GM21381 (cell line): ENCODE data around the gene ANKRD11.

ENCODE experiments used
- ATAC-seq: cut with Tn5 transposase; IDR thresholded peaks from one replicate; pipeline ENCODE4 v1.9.1; 2021; ENCODE audit warnings: mild to moderate bottlenecking, moderate library complexity; ENCODE audit not compliant: unreplicated experiment

ANKRD11 gene

GRCh38 chr16:89319886-89320781 lies 170.2 kb downstream of the ANKRD11 start:
- no peak for ATAC-seq

DNA sequence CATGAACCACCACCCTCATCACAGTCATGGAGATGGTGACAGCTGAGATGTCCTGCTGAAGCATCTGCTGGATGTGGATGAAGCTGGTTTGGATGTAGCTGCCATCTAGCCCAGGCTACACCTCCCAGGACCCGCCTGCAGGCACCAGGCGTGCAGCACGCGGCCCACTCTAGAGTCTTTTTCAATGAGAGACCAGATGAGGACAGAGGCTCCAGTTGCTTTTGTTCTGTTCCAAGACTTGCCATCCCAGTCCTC lies 170.8 kb downstream of the ANKRD11 start:
- no peak for ATAC-seq

- no peak for ATAC-seq
These were observed 171.3 kb downstream of the ANKRD11 start for GRCh38 chr16:89318871-89319630.

DNA sequence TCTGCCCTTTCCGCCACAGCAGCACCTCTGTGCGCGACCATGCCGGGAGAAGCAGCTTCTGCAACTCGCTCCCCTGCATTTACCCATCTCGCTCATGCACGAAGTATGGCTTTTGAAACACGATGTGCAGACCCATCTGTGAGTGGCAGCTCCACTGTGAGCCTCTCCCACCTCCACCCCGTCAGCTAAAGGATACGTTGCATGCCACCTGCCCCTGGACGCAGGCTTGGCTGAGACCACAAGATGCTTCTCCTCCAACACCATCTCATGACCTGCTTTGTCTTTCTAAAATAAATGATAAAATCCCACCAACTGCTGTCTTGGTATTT lies 172.0 kb downstream of the ANKRD11 start:
- no peak for ATAC-seq

DNA sequence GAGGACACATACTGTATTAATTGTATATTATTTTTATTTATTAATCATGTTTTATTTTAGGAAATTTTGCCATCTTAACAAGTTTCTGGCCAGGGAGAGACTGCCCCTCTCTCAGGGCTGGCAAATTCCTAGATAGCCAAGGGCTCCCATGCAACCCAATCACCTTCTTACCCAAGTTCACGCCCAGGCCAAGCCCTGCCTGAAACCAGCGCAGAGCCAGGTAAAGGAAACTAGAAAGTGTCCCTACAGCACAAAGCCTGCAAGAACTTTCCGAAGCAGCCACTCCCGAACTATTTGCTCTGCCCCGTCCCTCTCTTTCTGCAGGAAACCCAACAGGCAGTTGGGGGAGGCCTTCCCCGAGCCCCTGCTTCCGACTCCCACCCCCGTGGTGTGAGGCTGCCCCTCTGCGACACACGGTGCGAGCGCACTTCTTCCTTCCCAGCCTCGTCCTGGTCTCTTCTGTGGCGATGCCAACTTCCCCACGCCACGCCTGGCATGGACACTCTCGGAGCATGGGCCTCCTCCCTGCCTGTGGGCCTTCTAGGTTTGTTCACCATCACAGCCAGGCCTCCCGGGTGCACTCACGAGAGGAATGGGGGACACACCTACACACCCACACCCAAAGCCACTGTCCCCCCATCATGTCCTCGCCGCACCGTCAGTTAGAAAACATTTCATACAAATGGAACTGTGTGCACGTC lies 172.5 kb downstream of the ANKRD11 start:
- ATAC-seq: no peak

DNA sequence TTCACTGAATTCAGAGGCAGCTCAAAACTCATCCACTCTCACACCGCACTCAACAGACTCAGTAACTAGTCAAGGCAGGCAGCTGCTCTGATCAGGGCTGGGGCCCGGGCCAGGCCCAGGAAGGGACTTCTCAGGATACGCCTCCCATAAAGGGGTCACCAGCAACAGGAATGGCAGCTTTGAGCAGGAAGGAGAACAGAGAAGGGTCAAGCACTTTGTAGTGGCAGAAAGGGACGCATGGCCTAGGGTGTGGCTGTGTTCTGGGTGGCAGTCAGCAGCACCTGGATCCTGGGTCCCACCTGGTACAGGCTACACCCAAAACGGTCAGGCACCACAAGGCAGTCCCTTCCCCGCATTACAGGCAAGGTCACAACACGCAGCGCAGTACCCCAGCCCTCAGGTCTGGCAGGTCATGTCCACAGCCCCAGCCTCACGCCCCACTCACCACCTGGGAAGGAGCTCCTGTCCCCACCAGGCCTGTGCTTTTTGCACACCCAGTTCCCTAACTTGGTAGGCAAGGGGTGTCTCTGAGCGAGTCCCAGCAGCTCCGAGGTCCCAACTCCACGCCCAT lies 173.2 kb downstream of the ANKRD11 start:
- ATAC-seq: no peak

DNA sequence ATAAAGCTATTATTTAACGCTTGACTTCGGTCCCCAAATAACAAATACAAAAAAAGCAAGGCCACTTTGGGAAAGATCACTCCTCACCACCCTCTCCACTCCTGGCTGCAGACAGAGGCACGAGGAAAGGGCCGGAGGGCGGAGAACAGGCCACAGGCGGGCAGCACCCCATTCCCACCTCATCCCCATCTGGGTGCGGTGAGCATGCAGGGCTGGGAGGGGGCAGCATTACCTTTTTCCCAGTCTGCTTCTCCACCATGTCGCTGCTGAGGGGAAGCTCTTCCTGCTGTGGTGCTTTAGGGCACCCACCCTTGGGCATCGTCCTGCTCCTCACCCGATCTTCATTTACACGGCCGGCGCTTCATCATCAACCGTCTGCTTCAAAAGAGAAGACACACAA lies 173.7 kb downstream of the ANKRD11 start:
- no peak for ATAC-seq

DNA sequence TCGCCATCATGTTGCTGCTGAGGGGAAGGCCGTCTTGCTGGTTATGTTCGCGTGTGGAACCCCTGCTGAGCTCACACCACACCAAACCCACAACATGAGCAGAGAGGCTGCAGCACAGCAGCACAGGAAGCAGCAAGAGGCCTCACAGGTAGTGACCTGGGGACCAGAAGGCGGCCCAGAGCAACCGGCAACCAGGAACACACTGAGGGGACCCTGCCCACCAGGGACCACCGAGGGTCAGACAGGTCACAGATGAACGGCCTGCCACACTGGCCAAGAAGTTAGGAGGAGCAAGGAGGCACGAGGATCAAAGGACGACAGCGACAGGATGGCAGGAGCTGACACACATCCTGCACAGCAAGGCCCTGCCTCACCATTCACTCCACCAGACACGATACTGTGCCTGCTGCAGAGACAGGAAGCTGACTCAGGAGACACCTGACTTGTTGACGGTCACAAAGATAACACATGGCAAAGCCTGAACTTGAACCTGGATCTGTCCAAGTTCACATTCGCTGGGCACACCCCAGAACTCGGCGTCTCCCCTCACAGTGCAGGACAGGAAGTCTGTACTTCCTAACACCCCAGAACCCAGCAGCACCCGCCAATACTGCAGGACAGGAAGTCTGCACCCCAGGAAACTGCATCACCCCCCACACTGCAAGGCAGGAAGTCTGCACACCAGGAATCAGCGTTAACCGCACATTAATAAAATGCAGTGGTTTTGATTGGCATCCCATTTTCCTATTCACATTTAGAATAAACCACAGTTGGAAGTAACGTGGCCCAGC lies 174.4 kb downstream of the ANKRD11 start:
- ATAC-seq: no peak

GRCh38 chr16:89315271-89315670 lies 175.1 kb downstream of the ANKRD11 start:
- no peak for ATAC-seq

GRCh38 chr16:89314854-89315253 lies 175.5 kb downstream of the ANKRD11 start:
- ATAC-seq: no peak

GRCh38 chr16:89314357-89314756 lies 176.0 kb downstream of the ANKRD11 start:
- no peak for ATAC-seq

- no peak for ATAC-seq
These were observed 176.8 kb downstream of the ANKRD11 start for GRCh38 chr16:89313583-89313982.

DNA sequence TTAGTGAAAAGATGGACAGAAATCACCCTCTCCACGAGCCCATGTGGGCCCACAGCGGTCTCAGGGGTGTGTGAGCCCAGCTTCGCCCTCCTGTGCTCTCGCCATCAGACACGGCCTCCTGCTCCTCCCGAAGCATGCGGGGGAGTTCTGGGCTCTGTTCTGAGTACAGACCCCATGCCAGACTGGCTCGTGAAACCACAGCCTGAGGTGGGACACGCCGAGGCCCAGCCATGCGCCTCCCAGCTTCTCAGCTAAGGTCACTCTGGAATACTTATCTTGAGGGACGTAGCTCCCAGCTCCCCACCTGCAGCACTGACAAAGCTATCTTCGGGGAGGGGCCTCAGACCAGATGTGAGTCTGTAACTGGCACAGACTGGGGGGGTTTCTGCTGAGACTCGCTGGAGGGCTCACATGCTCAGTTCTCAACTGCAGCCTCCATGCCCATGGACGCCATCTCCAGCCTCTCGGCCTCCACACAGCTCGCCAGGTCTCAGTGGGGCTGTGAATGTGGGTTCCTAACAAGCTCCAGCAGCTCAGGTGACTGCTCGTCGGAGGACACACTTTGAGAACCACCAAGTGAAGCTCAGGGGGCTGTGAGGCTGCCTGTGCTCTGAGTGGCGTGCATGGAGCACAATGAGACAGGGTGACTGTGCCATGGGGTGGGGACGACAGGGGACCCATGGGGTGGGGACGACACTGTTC lies 177.6 kb downstream of the ANKRD11 start:
- no peak for ATAC-seq

GRCh38 chr16:89312194-89312593 lies 178.2 kb downstream of the ANKRD11 start:
- ATAC-seq: no peak

DNA sequence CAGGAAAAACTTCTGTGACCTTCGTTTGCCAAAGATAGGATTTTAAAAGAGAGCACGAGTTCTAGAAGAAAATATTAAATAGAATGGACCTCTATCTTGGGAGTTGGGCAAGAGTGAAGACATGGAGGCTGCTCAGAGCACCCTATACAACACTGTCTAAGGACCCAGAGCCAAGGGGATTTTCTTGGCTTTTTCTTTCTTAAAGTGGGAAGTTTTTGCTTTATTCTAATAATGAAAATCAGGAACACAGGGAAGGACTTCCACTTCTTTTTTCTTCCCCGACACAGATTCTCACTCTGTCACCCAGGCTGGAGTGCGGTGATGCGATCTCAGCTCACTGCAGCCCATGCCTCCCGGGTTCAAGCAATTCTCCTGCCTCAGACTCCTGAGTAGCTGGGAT lies 178.7 kb downstream of the ANKRD11 start:
- no peak for ATAC-seq

DNA sequence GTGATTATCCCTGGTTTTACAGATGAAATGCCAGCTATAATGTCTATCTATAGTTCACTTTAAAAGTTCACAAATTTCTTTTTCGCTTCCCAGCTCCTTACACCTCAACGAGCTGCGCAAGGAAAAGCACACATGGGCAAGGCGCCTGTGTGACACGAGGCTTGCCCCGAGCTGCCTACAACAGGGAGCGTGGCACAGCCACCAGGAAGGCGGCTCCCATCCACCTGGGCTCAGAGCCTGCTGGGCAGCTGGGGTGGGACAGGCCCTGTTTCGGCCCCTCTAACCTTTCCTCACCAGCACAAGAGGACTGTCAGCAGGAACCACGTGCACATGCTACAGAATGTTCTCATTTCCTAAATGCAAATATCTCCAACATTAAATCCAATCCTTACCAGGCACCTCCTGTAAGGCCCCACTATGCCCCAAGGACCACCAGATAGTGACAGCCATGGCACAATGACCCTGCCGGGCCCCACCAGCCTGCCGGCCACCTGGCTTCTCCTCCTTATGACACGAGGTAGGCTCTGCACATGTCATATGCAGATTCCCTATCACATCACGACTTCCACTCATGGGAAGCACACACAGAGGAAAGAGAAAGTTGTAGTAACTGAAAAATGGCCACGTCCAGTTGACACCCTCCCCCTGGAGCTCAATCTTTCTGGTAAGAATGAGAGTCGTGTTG lies 180.8 kb downstream of the ANKRD11 start:
- no peak for ATAC-seq

DNA sequence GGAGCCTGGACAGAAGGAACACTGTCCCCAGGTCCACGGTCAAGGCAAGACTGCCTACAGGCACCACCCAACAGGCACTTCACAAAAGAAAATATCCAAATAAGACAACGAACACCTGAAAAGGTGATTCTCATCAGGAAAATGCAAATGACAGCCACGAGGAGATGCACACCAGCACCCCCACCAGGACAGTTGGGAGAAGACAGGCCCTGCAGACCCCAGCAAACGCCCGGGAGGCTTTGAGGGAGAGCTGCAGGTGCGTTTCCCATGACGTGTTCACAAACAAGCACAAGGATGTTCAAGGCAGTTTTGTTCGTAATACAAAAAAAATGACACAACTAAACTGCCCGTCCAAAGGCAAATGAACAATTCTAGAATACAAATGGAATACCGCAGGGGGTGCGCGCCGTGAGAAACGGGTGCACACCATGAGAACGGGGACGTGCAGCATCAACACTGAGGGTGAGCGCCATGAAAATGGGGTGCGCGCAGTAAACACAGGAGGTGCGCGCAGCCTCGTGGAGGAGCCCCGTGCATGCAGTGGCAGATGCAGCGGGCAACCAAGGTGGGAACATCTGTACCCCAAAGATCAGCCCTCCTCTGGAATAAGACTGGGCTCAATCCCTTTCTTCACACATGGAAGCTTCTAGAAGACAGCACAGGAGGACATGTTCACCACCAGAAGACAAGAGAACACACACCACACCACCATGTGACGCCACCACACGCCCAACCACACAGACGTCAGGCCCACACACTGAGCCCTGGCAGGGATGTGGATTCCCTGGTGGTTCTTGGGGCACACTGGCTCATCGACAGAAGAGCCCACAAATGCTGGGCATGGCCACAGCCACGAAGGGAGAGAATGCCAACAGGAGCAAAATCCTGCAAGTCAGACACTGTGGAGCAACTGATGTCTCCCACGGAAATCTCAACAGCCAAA lies 181.7 kb downstream of the ANKRD11 start:
- ATAC-seq: no peak

- no peak for ATAC-seq
These were observed 182.9 kb downstream of the ANKRD11 start for GRCh38 chr16:89307421-89307805.
